Astrocyte (in vitro differentiated cells and primary cell): Measurements from ENCODE around the gene MAP4K2. TPM values are rescaled to one million over a fixed set of nuclear protein-coding genes. Genes with fewer than 3 reads are reported as not detected.
A peak's percentile ranks its signal among the peaks of the same experiment; 100 is the strongest.

Source experiments
- DNase-seq: peaks from one replicate; pipeline ENCODE4 v3.0.0-alpha.2; 2010; ENCODE audit warnings: low read depth
- FAIRE-seq: peaks from 2 replicates; lab custom pipeline; 2011; peaks lifted over from hg19 to GRCh38; lab: Jason Lieb, UNC
- H2AFZ ChIP-seq: 2 replicates; pipeline ENCODE4 v1.6.0; 2012; ENCODE audit warnings: low read depth, low read length, inconsistent platforms
- H3K27ac ChIP-seq: 2 replicates; pipeline ENCODE4 v1.5.1; 2011; ENCODE audit warnings: low read depth, low read length, inconsistent platforms
- H3K27me3 ChIP-seq: 2 replicates; pipeline ENCODE4 v1.6.0; 2011; ENCODE audit warnings: low read length, inconsistent platforms; ENCODE audit not compliant: insufficient read depth
- H3K36me3 ChIP-seq: 2 replicates; pipeline ENCODE4 v1.5.1; 2011; ENCODE audit warnings: low read length, inconsistent platforms; ENCODE audit not compliant: insufficient read depth
- H3K4me1 ChIP-seq: 2 replicates; pipeline ENCODE4 v1.5.1; 2011; ENCODE audit warnings: low read length, inconsistent platforms; ENCODE audit not compliant: insufficient read depth
- H3K4me2 ChIP-seq: 2 replicates; pipeline ENCODE4 v1.6.0; 2012; ENCODE audit warnings: low read length, inconsistent platforms
- H3K4me3 ChIP-seq: 2 replicates; pipeline ENCODE4 v1.5.1; 2011; ENCODE audit warnings: low read depth, mild to moderate bottlenecking, low read length, inconsistent platforms; ENCODE audit not compliant: insufficient read depth
- H3K79me2 ChIP-seq: 2 replicates; pipeline ENCODE4 v1.6.0; 2012; ENCODE audit warnings: mild to moderate bottlenecking, low read length, inconsistent platforms; ENCODE audit not compliant: insufficient read depth
- H3K9ac ChIP-seq: 2 replicates; pipeline ENCODE4 v1.6.0; 2012; ENCODE audit warnings: mild to moderate bottlenecking, low read length, inconsistent platforms
- H3K9me3 ChIP-seq: 2 replicates; pipeline ENCODE4 v1.5.1; 2012; ENCODE audit warnings: low read depth, mild to moderate bottlenecking, low read length, inconsistent platforms; ENCODE audit not compliant: insufficient read depth
- H4K20me1 ChIP-seq: 2 replicates; pipeline ENCODE4 v1.6.0; 2012; ENCODE audit warnings: low read length, inconsistent platforms; ENCODE audit not compliant: insufficient read depth
- H3K27ac Mint-ChIP-seq: one replicate; pipeline ENCODE4 v1.8.0; 2021; ENCODE audit warnings: mild to moderate bottlenecking, mixed read lengths; ENCODE audit not compliant: unreplicated experiment
- H3K27me3 Mint-ChIP-seq: one replicate; pipeline ENCODE4 v1.8.0; 2021; ENCODE audit warnings: low read depth, mixed read lengths; ENCODE audit not compliant: unreplicated experiment
- H3K36me3 Mint-ChIP-seq: one replicate; pipeline ENCODE4 v1.8.0; 2021; ENCODE audit warnings: low read depth, mixed read lengths; ENCODE audit not compliant: unreplicated experiment
- H3K4me1 Mint-ChIP-seq: one replicate; pipeline ENCODE4 v1.8.0; 2021; ENCODE audit warnings: low read depth, mixed read lengths; ENCODE audit not compliant: unreplicated experiment
- H3K4me3 Mint-ChIP-seq: one replicate; pipeline ENCODE4 v1.8.0; 2021; ENCODE audit warnings: mild to moderate bottlenecking, moderate library complexity, mixed read lengths; ENCODE audit not compliant: unreplicated experiment
- H3K9me3 Mint-ChIP-seq: one replicate; pipeline ENCODE4 v1.8.0; 2021; ENCODE audit warnings: mild to moderate bottlenecking, mixed read lengths; ENCODE audit not compliant: unreplicated experiment
- EZH2 ChIP-seq: IDR thresholded peaks from 2 replicates; pipeline ENCODE4 v1.6.1; 2012; ENCODE audit warnings: mild to moderate bottlenecking, low read length, inconsistent platforms; ENCODE audit not compliant: insufficient read depth
- total RNA-seq: library from RNA; stranded (reverse); gene quantifications from 2 replicates; pipeline ENCODE4 v1.2.1, GENCODE V29; 2021
- TF ChIP-seq, protein P1 (sequence below): IDR thresholded peaks from 2 replicates; pipeline ENCODE4 v1.5.1; 2011; ENCODE audit warnings: low read depth, mild to moderate bottlenecking, inconsistent platforms, low read length, moderate library complexity; ENCODE audit not compliant: insufficient read depth

MAP4K2 gene
- total RNA-seq, 1 donor from 2014 or later = 11.2 TPM

DNA sequence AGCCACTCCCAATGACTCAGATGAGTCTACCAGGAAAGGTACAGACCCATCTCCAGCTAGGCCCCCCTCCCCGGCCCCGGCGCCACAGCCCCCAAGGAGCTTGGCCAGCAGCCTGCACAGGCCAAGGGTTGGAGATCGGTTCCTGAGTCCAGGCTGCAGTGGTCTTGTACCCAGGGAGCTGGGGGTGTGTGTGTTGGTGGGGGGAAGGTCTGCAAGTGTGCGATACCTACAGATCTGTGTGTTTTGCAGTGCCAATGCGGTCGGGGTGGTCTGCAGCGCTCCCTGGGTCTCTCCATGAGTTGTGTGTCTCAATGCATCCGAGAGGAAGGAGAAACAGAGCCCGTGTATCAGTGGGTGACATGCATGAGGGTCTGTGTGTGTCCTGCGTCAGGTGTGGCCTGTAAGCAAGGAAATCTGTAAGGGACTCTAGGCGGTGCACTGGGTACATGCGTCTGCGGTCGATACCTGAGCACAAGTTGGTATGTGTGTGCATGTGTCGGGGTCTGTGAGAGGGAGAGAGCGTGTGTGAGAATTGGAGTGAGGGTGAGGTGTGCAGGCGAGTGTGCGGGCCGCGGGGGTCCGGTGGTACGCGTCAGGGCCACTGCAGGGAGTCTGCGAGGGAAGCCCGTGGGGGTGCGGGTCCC is 40.8 kb upstream of the MAP4K2 start:
- Histone ChIP-seq H3K27ac (no peak overlapping the region), H3K9ac (no peak overlapping the region), H3K4me1 (peaks cover 5% of the 10 kb centered on the region), H3K9me3 (no peaks in the 10 kb centered on the region), H3K36me3 (no peaks in the 10 kb centered on the region), H3K27me3 (no peaks in the 10 kb centered on the region), H2AFZ (no peak overlapping the region), H4K20me1 (no peaks in the 10 kb centered on the region), H3K4me3 (no peak overlapping the region), H3K79me2 (no peaks in the 10 kb centered on the region), H3K4me2 (peak overlapping the region; percentile 57)
- Mint-ChIP-seq H3K27ac (peak overlapping the region; percentile 47), H3K36me3 (no peaks in the 10 kb centered on the region), H3K9me3 (no peaks in the 10 kb centered on the region), H3K4me3 (peak overlapping the region; percentile 84), H3K4me1 (peaks cover 5% of the 10 kb centered on the region), H3K27me3 (peaks cover 2% of the 10 kb centered on the region)
- TF ChIP-seq, protein P1, sequence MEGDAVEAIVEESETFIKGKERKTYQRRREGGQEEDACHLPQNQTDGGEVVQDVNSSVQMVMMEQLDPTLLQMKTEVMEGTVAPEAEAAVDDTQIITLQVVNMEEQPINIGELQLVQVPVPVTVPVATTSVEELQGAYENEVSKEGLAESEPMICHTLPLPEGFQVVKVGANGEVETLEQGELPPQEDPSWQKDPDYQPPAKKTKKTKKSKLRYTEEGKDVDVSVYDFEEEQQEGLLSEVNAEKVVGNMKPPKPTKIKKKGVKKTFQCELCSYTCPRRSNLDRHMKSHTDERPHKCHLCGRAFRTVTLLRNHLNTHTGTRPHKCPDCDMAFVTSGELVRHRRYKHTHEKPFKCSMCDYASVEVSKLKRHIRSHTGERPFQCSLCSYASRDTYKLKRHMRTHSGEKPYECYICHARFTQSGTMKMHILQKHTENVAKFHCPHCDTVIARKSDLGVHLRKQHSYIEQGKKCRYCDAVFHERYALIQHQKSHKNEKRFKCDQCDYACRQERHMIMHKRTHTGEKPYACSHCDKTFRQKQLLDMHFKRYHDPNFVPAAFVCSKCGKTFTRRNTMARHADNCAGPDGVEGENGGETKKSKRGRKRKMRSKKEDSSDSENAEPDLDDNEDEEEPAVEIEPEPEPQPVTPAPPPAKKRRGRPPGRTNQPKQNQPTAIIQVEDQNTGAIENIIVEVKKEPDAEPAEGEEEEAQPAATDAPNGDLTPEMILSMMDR = no peak
- no peak for TF ChIP-seq EZH2
- DNase-seq (no peak), FAIRE-seq (no peak)

DNA sequence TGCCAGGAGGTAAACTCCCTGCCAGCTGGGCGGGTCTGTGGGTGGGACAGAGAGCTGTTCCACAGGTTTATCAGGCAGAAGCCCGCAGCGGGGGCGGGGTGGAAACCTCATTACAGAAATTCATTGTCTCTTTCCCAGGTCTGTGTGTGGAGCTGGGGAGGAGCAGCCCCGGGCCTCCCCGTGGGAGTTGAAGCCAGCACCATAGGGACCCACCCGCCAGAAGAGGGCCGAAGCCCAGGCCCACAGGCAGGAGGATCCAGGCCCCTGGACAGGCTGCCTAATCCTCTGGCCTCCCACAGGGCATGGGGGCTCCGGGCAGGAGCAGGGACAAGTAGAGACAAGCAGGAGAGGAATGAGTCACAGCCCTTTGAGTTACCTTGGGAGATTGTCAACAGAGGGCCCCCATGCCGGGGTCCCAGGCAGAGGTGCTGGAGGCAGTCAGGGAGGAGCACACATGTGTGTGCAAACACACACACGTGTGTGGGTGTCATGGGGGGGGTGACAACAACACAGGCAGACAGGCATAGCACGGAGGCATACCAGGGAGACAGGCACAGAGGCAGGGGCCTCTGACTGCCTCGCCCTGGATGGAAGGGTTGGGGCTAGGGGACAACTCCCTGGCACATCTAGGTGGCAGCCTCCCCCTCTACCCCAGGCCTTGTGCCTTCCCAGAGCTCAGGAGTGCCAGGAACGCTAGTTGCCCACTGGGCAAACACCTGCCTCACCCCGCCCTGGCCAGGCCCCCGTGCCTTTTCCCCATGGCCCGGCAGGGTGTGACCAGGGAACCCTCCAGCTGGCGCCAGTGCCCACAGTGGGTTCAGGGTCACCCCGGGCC is 40.1 kb upstream of the MAP4K2 start:
- DNase-seq = no peak
- no peak overlapping the region for H3K27ac ChIP-seq
- no peaks in the 10 kb centered on the region for H3K9me3 ChIP-seq
- peaks cover 5% of the 10 kb centered on the region for H3K4me1 Mint-ChIP-seq
- peak overlapping the region; percentile 96 for H3K27ac Mint-ChIP-seq
- H3K27me3 ChIP-seq = no peaks in the 10 kb centered on the region
- H3K4me2 ChIP-seq = no peak overlapping the region
- no peak for FAIRE-seq
- TF ChIP-seq, protein P1 = no peak
- TF ChIP-seq EZH2 = no peak
- H3K4me3 Mint-ChIP-seq = peak overlapping the region; percentile 71
- H3K79me2 ChIP-seq = no peaks in the 10 kb centered on the region
- no peaks in the 10 kb centered on the region for H3K36me3 ChIP-seq
- H3K9me3 Mint-ChIP-seq = no peaks in the 10 kb centered on the region
- H2AFZ ChIP-seq = no peak overlapping the region
- peaks cover 5% of the 10 kb centered on the region for H3K4me1 ChIP-seq
- H3K9ac ChIP-seq = peak overlapping the region; percentile 16
- peaks cover 2% of the 10 kb centered on the region for H3K27me3 Mint-ChIP-seq
- H3K4me3 ChIP-seq = no peak overlapping the region
- H3K36me3 Mint-ChIP-seq = no peaks in the 10 kb centered on the region
- no peaks in the 10 kb centered on the region for H4K20me1 ChIP-seq
